ENCODE results near the gene CD81.

GRCh38 chr11:2380396-2380795, 3.3 kb downstream of the CD81 start:
- TF ChIP-seq CTCF (IDR thresholded peaks at IDR 0.05; ENCODE audit: insufficient read depth, low read length, poor library complexity, severe bottlenecking) = no peak
- no peak for TF ChIP-seq EZH2phosphoT487 (conservative IDR thresholded peaks at IDR 0.05; ENCODE audit: low read length)

Data from SU-DHL-6 (cell line).